ENCODE data around the gene SPAG7.

Gene SPAG7

GRCh38 chr17:4973256-4974114, 5.9 kb upstream of the SPAG7 start:
- Histone ChIP-seq H3K9me2 (ENCODE audit: low read depth, low read length) (no peaks in the 10 kb centered on the region), H3K9ac (ENCODE audit: low read length) (no peak overlapping the region), H3K4me3 (ENCODE audit: low read depth, low read length, poor library complexity, severe bottlenecking) (no peak overlapping the region), H3K4me2 (ENCODE audit: low read length) (no peak overlapping the region), H4K20me1 (ENCODE audit: insufficient read depth, low read length) (no peaks in the 10 kb centered on the region), H3K4me1 (ENCODE audit: insufficient read depth, low read length, severe bottlenecking) (peaks cover 9% of the 10 kb centered on the region), H3K9me3 (ENCODE audit: low read length) (no peaks in the 10 kb centered on the region), H3K79me2 (ENCODE audit: insufficient read depth, low read length) (no peaks in the 10 kb centered on the region), H2AFZ (ENCODE audit: low read length) (no peak overlapping the region), H3F3A (ENCODE audit: insufficient read depth, low read length) (no peaks in the 10 kb centered on the region), H3K27ac (ENCODE audit: low read depth, low read length, poor library complexity, severe bottlenecking) (no peak overlapping the region), H3K36me3 (ENCODE audit: insufficient read depth, low read length) (peaks cover 71% of the 10 kb centered on the region; the same call in 1 of the 2 replicates), H3K27me3 (ENCODE audit: insufficient read depth, low read length) (no peaks in the 10 kb centered on the region)
- TF ChIP-seq CTCF (IDR thresholded peaks at IDR 0.05; ENCODE audit: low read length) = no peak

- no peak overlapping the region for H2AFZ ChIP-seq (ENCODE audit: low read length)
- no peaks in the 10 kb centered on the region for H3K27me3 ChIP-seq (ENCODE audit: insufficient read depth, low read length)
- no peaks in the 10 kb centered on the region for H3F3A ChIP-seq (ENCODE audit: insufficient read depth, low read length)
- no peaks in the 10 kb centered on the region for H3K9me3 ChIP-seq (ENCODE audit: low read length)
- H3K9me2 ChIP-seq (ENCODE audit: low read depth, low read length) = no peaks in the 10 kb centered on the region
- H4K20me1 ChIP-seq (ENCODE audit: insufficient read depth, low read length) = no peaks in the 10 kb centered on the region
- H3K4me1 ChIP-seq (ENCODE audit: insufficient read depth, low read length, severe bottlenecking) = peaks cover 15% of the 10 kb centered on the region
- no peak overlapping the region for H3K4me2 ChIP-seq (ENCODE audit: low read length)
- H3K79me2 ChIP-seq (ENCODE audit: insufficient read depth, low read length) = no peaks in the 10 kb centered on the region
- no peak overlapping the region for H3K9ac ChIP-seq (ENCODE audit: low read length)
- no peak overlapping the region for H3K27ac ChIP-seq (ENCODE audit: low read depth, low read length, poor library complexity, severe bottlenecking)
- peaks cover 63% of the 10 kb centered on the region; the same call in 1 of the 2 replicates for H3K36me3 ChIP-seq (ENCODE audit: insufficient read depth, low read length)
- no peak for TF ChIP-seq EZH2 (IDR thresholded peaks at IDR 0.05; ENCODE audit: borderline replicate concordance, low read length)
- no peak for TF ChIP-seq CTCF (IDR thresholded peaks at IDR 0.05; ENCODE audit: low read length)
- H3K4me3 ChIP-seq (ENCODE audit: low read depth, low read length, poor library complexity, severe bottlenecking) = no peak overlapping the region
These were observed 5.1 kb upstream of the SPAG7 start for GRCh38 chr17:4972752-4973151.

GRCh38 chr17:4972322-4972721, 4.7 kb upstream of the SPAG7 start:
- Histone ChIP-seq H4K20me1 (ENCODE audit: insufficient read depth, low read length) (no peaks in the 10 kb centered on the region), H3K4me1 (ENCODE audit: insufficient read depth, low read length, severe bottlenecking) (peaks cover 15% of the 10 kb centered on the region), H3K4me3 (ENCODE audit: low read depth, low read length, poor library complexity, severe bottlenecking) (no peak overlapping the region), H3K27ac (ENCODE audit: low read depth, low read length, poor library complexity, severe bottlenecking) (no peak overlapping the region), H3K9me3 (ENCODE audit: low read length) (no peaks in the 10 kb centered on the region), H3K4me2 (ENCODE audit: low read length) (no peak overlapping the region), H3K36me3 (ENCODE audit: insufficient read depth, low read length) (peaks cover 59% of the 10 kb centered on the region; the same call in 1 of the 2 replicates), H3K27me3 (ENCODE audit: insufficient read depth, low read length) (no peaks in the 10 kb centered on the region), H3K79me2 (ENCODE audit: insufficient read depth, low read length) (no peaks in the 10 kb centered on the region), H3K9me2 (ENCODE audit: low read depth, low read length) (no peaks in the 10 kb centered on the region), H2AFZ (ENCODE audit: low read length) (no peak overlapping the region), H3F3A (ENCODE audit: insufficient read depth, low read length) (no peaks in the 10 kb centered on the region), H3K9ac (ENCODE audit: low read length) (no peak overlapping the region)
- TF ChIP-seq CTCF (IDR thresholded peaks at IDR 0.05; ENCODE audit: low read length) (no peak), EZH2 (IDR thresholded peaks at IDR 0.05; ENCODE audit: borderline replicate concordance, low read length) (no peak)

All from OCI-LY1 (cell line).